HG02943 (cell line): ENCODE results near the gene SLC22A25.
"Not testable (repeated sequence)": the region's sequence is repeated elsewhere in the genome, so short reads cannot be mapped to it uniquely, and the experiment has no call there.

Source experiments
- ATAC-seq: cut with Tn5 transposase; IDR thresholded peaks from one replicate; pipeline ENCODE4 v1.9.1; 2021; ENCODE audit warnings: mild to moderate bottlenecking, low read depth, moderate library complexity; ENCODE audit not compliant: unreplicated experiment

SLC22A25 gene

GRCh38 chr11:63243533-63243932, at the start of gene SLC22A25:
SLC22A25 (minus strand) TSS chr11:63243599; CDS start chr11:63229652, 13,947 bp downstream.
- ATAC-seq, result no peak

GRCh38 chr11:63290285-63290684, 46.9 kb upstream of the SLC22A25 start:
- ATAC-seq, result no peak

DNA sequence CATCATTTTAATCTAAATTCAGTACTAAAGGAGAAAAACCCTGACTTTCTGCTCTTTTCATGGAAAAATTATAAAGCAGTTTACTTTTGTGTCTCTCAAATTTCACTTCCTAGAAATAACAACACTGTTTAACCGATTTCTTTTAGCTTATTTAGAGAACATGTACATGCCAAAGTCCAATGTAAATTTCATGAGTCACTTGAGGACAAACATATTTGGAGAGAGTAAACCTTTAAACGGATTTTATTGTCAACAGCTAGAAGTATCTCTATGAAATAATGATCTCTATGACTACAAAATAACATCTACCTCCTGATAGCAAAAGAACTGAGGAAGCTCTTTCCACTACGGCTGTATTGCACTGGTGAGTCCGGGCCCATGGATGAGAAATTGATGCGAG, 46.3 kb upstream of the SLC22A25 start:
- ATAC-seq, result no peak

- ATAC-seq, result no peak
Observed at GRCh38 chr11:63282579-63282978, 39.2 kb upstream of the SLC22A25 start.

DNA sequence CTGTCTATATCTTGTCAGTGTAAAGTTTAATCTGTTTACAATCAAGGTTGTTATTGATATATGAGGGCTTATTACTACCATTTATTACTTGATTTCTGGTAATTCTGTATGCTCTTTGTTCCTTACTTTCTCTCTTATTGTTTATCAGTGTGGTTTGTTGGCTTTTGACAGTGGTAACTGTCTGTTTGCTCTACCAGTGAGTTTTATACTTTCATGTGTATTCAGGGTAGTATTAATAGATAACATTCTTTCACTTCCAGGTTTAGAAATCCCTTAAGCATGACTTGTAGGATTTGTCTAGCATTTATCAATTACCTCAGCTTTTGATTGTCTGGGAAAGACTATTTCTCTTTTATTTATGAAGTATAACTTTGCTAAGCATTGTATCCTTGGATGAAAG, 37.5 kb upstream of the SLC22A25 start:
- no peak for ATAC-seq

DNA sequence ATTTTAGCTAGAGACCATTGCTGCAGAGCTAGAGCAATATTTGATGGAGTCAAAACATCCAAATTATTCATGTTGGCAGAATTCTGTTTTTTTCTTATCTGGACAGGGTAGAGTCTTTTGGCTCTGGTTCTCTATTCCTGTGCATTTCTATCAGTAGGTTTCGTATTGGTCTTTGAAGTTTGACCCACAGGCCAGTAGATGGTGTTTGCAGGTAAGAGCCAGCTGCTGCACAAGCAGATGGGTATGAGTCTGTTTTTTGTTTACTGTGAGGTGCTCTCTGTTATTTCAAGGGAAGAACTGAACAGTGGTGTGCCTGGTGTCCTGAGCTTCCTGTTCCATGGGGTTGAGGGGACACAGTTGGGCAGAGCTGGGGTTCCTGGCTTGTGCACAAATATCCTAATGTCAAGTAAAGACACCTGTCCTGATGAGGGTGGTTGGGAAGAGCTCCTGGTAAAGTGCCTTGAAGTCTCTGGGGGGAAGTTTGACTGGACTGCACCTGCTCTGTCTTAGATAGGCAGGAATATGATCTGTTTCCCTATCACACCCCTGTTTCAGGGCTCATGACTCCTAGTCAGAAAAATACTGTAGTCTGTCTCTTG, 34.0 kb upstream of the SLC22A25 start:
- ATAC-seq, result no peak

- no peak for ATAC-seq
Observed at GRCh38 chr11:63274776-63275175, 31.4 kb upstream of the SLC22A25 start.

GRCh38 chr11:63273685-63274084, 30.3 kb upstream of the SLC22A25 start:
- no peak for ATAC-seq

- no peak for ATAC-seq
Observed at GRCh38 chr11:63262547-63262946, 19.1 kb upstream of the SLC22A25 start.

GRCh38 chr11:63251312-63251711, 7.9 kb upstream of the SLC22A25 start:
- ATAC-seq, result no peak

GRCh38 chr11:63250162-63251050, 7.0 kb upstream of the SLC22A25 start:
- no peak for ATAC-seq

- ATAC-seq, result no peak
Observed at GRCh38 chr11:63248966-63249365, 5.6 kb upstream of the SLC22A25 start.

DNA sequence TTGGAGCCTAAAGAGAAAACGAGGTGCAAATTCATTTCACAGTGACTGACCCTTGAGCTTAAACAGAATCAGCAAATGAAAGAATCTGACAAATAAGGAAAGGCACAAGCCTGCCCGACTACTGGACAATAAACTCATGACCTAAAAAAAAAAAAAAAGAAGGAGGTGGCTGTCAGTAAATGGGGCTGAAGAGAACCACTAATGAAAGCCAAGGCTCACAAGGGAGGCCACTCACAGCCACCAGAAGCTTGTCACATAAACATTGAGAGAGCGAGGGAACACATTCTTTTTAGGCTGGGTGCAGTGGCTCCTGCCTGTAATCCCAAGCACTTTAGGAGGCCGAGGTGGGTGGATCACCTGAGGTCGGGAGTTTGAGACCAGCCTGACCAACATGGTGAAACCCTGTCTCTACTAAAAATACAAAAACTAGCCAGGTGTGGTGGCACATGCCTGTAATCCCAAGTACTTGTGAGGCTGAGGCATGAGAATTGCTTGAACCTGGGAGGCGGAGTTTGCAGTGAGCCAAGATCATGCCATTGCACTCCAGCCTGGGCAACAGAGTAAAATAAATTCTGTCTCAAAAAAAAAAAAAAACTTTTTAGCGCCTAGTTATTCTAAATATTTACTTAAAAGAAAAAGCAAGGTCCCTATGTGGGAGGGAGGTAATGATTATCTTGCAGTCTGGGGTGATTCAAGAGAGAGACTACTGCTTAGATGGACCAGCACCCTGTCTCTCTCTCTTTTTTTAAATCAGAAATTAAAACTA, 4.0 kb upstream of the SLC22A25 start:
- ATAC-seq, result not testable (repeated sequence)

- no peak for ATAC-seq
Observed at GRCh38 chr11:63246045-63246444, 2.6 kb upstream of the SLC22A25 start.

- ATAC-seq, result no peak
Observed at GRCh38 chr11:63244862-63245261, 1.5 kb upstream of the SLC22A25 start.

GRCh38 chr11:63242089-63242781, 1.2 kb downstream of the SLC22A25 start:
- ATAC-seq, result no peak

DNA sequence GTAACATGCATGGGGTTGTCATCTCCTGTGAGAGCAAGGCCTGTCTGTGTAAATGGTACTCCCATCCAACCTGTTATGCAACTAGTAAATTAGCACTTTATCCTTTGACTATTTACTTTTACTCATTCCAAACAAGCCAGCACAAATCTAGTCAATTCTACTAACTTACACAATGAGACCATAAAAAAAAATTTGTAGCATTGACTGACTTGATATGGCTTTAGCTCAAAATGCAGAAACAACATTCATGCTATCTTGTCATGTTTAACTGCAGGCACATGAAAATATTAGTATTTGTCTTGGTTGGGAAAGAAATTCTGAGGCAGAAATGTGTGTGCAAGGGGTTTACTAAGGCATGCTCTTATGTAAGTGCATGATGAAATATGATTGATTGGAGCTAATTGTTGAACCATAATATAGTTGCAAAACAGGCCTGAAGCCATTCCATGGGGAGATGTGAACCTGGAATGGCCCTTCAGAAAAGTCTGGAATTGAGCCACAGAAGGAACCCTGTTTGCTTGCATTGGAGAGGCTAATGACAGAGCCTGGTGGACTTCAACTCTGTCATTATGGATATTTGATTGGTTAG, 2.5 kb downstream of the SLC22A25 start:
- ATAC-seq, result no peak

GRCh38 chr11:63240098-63240497, 3.3 kb downstream of the SLC22A25 start:
- no peak for ATAC-seq

GRCh38 chr11:63239254-63239653, 4.1 kb downstream of the SLC22A25 start:
- no peak for ATAC-seq

DNA sequence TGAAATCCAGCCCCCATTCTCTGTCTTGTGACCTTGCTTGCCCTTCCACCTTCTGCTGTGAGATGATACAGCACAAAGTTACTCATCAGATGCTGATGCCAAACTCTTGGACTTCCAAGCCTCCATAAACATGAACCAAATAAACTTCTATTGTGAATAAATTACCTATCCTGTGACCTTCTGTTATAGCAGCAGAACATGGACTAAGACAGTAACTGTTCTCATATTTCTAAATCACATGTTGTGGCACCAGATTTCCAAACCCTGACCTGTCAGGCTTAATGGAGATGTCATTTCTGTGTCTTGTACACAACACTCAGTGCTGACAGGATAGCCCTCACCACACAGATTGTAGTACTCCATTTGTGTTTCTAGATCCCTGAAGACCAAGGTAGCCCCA, 6.0 kb downstream of the SLC22A25 start:
- no peak for ATAC-seq
